Retinal pigment epithelial cell (primary cell): ENCODE measurements around the gene DZIP1.

ENCODE experiments used
- DNase-seq: peaks from one replicate; pipeline ENCODE4 v3.0.0-alpha.2; 2010; ENCODE audit warnings: low read depth
- H3K4me3 ChIP-seq: 2 replicates; pipeline ENCODE4 v1.5.1; 2011; ENCODE audit warnings: mild to moderate bottlenecking, low read length, control low read depth, moderate library complexity
- CTCF ChIP-seq: conservative IDR thresholded peaks from 2 replicates; pipeline ENCODE4 v1.5.1; 2011; ENCODE audit warnings: low read depth, low read length, control low read depth, inconsistent platforms

DZIP1 gene

DNA sequence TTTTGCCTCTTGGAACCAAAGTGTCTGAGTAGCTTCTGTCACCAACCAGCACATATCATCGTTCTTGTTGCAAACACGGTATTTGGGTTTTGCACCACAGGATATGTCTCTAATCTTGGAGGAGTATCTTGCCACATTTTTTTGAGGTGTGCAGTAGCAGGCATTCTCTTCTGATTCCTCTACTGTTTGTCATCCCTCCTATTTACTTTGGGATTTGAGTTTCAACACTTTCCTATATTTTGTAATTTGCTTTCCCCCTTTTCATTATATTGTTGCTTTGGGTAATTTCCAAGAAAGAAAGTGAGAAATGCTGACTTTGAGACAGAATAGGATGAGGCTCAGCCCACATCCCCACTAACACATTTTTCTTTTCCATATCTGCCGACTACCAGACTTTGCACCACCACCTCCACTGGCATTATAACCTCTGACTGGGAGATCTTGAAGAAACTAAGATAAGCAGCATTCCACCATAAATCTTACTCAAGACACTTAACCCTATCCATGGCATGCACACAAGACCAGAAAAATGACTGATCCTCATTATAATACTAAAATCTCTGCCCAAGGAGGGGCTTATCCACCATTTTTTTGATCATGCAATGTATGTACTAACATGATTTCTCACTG lies 12.0 kb upstream of the DZIP1 start:
- no peak for DNase-seq

DNA sequence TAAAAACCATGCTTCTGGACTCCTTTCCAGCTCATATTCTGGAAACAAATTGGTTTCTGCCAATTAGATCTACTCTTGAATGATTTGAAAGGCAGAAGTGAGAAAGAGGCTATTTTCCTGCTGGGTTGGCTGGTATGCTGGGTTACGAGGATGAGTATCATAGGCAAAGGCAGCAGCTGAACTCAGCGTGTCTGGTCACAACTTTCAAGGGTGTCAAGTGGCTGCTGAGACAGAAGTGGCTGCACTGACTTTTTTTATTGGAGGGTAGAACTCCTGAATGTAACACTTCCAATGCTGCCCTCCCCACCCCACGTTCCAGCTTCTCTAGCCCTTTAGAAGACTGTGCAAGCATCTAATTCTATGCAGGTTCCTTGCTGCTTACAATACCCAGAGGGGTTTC lies 8.3 kb upstream of the DZIP1 start:
- TF ChIP-seq CTCF = no peak
- no peak for DNase-seq
- no peak overlapping the region for H3K4me3 ChIP-seq

More for the DNA sequence above, 12.0 kb upstream of the DZIP1 start:
- no peak overlapping the region for H3K4me3 ChIP-seq
- no peak for TF ChIP-seq CTCF

DNA sequence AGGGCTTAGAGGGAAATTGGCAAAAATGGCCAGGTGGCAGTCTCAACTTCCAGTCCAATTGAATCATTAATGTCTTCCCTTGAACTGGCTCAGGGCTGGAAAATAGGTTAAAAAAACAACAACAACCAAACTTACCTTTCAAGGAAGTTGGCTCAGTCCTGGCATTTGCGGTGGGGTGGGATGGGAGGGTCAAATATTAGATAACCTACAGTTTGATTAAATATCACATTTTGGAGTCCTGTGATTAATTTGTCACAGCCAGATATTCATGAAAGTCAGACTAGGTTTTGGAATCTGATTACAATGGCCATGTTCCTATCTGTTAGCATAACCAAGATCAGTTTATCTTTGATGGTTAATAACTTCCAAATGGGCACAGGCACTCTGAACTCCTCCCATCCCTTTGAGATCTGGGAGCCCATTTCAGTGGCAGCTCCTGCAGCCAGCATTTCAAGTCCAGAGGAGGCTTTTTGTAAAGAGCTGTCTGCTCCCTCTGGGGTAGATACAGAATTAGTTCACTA lies 7.8 kb upstream of the DZIP1 start:
- no peak for TF ChIP-seq CTCF
- no peak overlapping the region for H3K4me3 ChIP-seq
- DNase-seq = no peak

- no peak for TF ChIP-seq CTCF
- DNase-seq = no peak
Observed at GRCh38 chr13:95650696-95651095, 6.2 kb upstream of the DZIP1 start.

GRCh38 chr13:95647321-95647720 lies 2.8 kb upstream of the DZIP1 start:
- no peak for TF ChIP-seq CTCF
- no peak for DNase-seq
- no peak overlapping the region for H3K4me3 ChIP-seq

More at GRCh38 chr13:95650696-95651095, 6.2 kb upstream of the DZIP1 start:
- H3K4me3 ChIP-seq = no peak overlapping the region

DNA sequence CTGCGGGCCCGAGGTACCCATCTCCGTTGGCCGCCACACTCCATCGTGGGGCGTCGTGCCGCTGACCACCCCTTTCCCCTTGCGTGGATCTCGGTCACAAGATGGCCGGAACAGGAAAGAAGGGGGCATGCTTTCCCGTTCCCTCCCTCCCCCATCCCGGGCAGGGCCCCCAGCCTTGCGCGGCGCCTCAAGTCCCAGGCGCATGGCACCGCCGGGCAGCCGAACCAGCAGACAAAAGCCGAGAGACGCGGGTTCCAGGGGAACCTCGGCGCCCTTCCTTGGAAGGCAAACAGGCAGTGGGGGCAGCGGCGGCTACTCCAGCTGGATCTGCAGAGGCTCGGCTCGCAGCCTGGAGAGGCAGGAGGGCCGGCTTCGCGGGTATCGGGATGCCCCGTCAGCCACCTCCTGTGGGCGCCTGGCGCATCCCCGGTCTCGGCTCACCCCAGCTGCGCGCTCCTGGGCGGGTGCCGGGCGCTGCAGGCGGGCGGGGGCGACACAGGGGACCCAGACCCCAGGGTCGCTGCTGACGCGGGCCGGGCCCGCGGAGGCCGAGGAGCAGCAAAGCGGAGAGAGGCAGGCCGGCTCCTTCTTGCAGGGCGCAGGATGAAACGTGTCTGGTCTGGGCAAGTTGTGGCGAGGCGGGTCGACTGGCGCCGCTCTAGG lies 439 bp downstream of the DZIP1 start:
- peak overlapping the region; percentile 71 for H3K4me3 ChIP-seq
- no peak for TF ChIP-seq CTCF
- peak; percentile 5 for DNase-seq

DNA sequence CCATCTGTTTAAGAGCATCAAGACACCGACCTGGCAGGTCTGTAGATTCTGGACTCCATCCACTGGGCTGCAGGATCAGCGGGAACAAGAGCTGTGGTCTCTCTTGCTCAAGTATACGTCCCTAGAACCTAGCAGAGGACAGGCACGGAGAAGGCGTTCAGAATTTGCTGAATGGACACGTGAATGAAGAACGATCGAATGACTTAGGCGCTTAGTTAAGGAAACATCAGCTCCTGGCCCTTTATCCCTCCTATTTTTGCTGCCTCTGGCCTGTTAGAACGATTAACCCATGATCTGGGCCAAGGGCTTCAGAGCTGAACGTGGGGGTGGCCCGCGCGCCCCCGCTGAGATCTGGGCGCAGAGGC lies 953 bp downstream of the DZIP1 start:
- peak overlapping the region; percentile 71 for H3K4me3 ChIP-seq
- TF ChIP-seq CTCF = no peak
- DNase-seq = peak; percentile 21
